Measurements from ENCODE around the gene SLC24A1. TPM values are rescaled to one million over a fixed set of nuclear protein-coding genes. Genes with fewer than 3 reads are reported as not detected.
"Not testable (repeated sequence)": the region's sequence is repeated elsewhere in the genome, so short reads cannot be mapped to it uniquely, and the experiment has no call there.

SLC24A1 gene
- polyA plus RNA-seq, 4 donors = 20.5 to 23.2 (median 21.7) TPM

GRCh38 chr15:65615887-65616286 is 5.9 kb upstream of the SLC24A1 start:
- not testable (repeated sequence) for DNase-seq (ENCODE audit: low read depth in 4 of 4, low spot score in 3 of 4)

- no peak for DNase-seq (ENCODE audit: low read depth in 4 of 4, low spot score in 3 of 4)
Observed at GRCh38 chr15:65618560-65619109, 3.1 kb upstream of the SLC24A1 start.

GRCh38 chr15:65619626-65620290 is 2.0 kb upstream of the SLC24A1 start:
- DNase-seq (ENCODE audit: low read depth in 4 of 4, low spot score in 3 of 4) = no peak

DNA sequence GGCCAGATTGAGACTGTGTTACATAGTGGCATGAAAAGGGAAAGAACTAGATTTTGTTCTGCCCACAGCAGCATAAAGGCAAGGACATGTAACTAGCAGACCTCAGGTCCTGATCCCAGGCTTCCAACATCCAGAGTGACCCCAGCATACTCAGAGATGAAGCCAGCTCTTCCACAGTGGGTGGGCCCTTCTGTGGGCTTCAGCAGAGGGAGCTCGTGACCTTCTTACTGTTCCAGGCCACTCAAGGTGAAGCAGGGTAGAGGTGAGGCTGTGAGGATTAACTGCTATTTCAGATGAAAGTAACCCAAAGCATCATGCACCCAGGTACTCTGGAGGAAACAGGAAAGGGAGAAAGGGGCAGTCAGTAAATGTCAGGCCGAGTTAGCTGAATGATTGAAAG is 905 bp upstream of the SLC24A1 start:
- no peak for DNase-seq (ENCODE audit: low read depth in 4 of 4, low spot score in 3 of 4)

- no peak for DNase-seq (ENCODE audit: low read depth in 4 of 4, low spot score in 3 of 4)
Observed at GRCh38 chr15:65623103-65623502, 1.4 kb downstream of the SLC24A1 start.

DNA sequence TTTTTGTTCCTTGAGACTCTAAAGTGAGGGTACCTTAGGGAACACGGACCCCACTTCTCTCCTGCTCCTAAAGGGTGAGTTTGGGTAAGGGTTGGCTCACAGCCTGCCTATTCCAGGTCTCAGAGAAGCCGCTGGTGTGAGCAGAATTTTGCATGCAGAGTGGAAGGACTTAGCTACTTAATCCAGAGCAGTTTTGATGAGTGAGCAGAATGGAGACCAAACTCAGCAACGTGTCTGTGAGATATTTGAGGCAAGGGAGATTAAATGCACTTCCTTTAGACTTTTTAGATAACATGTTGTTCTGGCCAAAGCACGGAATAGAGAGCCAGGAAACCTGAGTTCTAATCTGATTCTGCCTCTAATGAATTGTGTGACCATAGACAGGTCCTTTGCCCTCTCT is 5.1 kb downstream of the SLC24A1 start:
- no peak for DNase-seq (ENCODE audit: low read depth in 4 of 4, low spot score in 3 of 4)

GRCh38 chr15:65629548-65629947 is 7.8 kb downstream of the SLC24A1 start:
- DNase-seq (ENCODE audit: low read depth in 4 of 4, low spot score in 3 of 4) = no peak

GRCh38 chr15:65630760-65631159 is 9.0 kb downstream of the SLC24A1 start:
- no peak for DNase-seq (ENCODE audit: low read depth in 4 of 4, low spot score in 3 of 4)

DNA sequence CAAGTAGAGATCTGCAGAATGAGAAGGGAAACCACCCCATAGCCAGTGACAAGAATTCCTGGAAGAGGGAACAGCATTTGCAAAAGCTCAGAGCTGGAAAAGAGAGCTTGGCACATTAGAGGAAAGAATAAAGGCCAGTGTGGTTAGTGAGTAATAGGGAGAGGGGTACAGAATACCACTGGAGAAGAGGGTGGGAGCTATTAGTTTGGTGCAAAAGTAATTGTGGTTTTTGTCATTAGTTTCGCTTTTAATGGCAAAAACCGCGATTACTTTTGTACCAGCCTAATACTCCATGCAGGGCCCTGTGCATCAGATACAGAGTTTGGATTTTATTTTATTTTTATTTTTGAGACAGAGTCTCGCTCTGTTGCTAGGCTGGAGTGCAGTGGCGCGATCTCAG is 9.8 kb downstream of the SLC24A1 start:
- no peak for DNase-seq (ENCODE audit: low read depth in 4 of 4, low spot score in 3 of 4)

DNA sequence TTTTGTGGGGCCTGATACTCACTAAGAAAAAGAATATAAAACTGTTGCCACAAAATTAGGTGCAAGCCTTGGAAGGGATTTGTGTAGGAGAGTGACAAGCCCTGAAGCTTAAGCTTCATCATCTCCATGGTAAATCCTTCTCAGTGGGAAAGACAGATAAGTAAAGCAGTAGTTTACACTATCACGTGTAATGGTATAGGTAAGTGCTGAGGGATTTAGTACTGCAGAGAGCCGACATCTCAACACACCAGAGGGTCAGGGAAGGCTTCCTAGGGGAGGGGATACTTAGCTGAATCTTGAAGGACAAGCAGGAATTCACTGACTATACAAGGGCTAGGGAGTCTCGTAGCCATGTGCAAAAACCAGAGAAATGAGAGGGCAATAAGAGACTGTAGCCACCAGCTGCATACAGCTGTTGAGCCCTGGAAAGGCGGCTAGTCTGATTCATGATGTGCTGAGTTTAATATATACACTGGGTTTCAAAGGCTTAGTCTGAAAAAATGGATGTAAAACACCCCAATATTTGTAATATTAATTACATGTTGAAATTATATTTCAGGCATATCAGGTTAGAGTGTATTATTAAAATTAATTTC is 11.1 kb downstream of the SLC24A1 start:
- DNase-seq (ENCODE audit: low read depth in 4 of 4, low spot score in 3 of 4) = peak in 2 of 4 donors; percentile 14 to 23

- no peak for DNase-seq (ENCODE audit: low read depth in 4 of 4, low spot score in 3 of 4)
Observed at GRCh38 chr15:65633752-65634151, 12.0 kb downstream of the SLC24A1 start.

DNA sequence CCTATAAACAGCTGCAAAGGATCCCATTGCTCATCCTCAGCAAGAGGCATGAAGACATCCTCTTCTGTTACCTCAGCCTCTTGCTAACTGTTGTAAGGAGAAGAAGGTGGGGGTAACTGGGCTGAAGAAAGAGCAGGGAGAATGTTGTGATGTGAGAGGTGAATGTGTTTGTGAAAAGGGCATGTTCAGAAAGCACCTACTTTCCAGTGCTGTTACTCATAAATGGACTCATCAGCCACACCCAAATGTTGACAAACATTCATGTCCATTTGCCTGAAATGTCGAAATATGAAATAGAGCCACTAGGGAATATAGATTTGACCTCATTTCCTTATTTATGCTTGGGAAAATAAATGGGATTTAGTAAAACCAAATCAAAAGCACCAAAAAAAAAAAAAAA is 12.6 kb downstream of the SLC24A1 start:
- no peak for DNase-seq (ENCODE audit: low read depth in 4 of 4, low spot score in 3 of 4)

- no peak for DNase-seq (ENCODE audit: low read depth in 4 of 4, low spot score in 3 of 4)
Observed at GRCh38 chr15:65638109-65638508, 16.4 kb downstream of the SLC24A1 start.

DNA sequence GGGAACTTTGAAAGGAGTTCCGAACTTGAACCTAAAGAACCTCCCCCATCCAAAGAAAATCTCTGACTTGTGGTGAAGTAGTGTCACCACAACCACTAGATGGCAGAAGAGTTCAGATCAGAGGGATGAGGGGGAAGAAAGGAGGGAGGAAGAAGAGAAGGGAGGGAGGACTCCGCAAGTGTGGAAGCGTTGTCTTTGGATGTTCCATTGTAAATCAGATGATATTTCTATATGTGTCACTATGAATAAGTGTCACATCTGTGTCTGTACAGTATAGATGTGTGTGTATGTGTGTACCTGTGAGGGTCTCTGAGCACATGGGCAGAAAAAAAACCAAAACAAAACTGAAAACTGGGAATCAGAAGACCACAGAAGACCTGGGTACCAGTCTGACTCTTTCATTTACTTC is 16.9 kb downstream of the SLC24A1 start:
- peak; percentile 62 to 74 (median 68) for DNase-seq (ENCODE audit: low read depth in 4 of 4, low spot score in 3 of 4)

GRCh38 chr15:65639509-65639908 is 17.8 kb downstream of the SLC24A1 start:
- no peak for DNase-seq (ENCODE audit: low read depth in 4 of 4, low spot score in 3 of 4)

DNA sequence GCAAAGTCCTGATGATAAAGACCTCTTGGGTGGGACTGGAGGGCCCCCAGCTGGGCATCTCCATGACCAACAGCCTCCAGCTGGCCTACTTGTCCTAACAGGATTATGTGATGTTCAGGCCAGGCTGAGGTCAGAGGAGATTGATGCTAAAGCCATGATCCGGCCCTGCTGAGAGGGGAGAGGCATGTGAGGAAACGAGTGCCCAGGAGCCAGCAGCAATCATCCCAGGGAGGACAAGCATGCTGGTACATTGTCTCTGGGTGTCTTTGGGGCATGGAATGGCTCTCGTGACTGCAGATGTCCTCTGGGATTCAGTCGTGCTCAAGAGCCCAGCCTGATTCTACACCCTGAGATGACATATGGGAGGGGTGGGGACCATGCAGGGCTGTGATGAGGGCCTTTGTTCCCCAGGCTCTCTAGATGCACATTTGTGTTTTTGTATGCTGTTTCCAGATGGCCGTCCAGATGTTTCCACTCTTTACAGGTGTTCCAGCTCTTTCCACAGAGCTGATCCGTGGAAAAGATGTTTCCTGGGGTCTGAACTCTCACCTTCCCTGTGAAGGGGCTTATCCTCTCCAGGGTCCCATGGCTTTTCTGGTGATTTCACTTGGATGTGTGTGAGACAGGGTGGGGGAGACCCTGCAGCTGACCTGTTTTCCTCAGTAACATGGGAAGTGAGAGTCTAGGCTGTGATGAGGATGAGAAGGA is 20.2 kb downstream of the SLC24A1 start:
- DNase-seq (ENCODE audit: low read depth in 4 of 4, low spot score in 3 of 4) = no peak

DNA sequence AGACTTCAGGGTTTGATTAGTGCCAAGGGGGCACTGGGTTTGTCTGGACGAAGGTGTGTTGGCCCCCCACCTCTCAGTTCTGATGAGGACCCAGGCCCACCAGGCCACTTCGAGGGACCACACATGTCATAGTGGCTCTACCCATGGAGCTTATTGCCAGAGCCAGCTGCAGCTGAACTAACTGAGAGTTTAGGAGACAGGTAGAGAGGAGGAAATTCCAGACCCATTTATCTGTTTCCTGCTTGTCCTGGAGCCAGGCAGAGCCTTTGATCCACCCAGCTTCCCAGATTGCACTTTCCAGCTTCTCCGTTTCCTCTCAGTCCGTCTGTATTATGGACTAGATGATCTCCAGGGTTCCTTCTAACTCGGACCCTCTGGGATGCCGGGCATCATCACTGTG is 20.9 kb downstream of the SLC24A1 start:
- DNase-seq (ENCODE audit: low read depth in 4 of 4, low spot score in 3 of 4) = no peak

DNA sequence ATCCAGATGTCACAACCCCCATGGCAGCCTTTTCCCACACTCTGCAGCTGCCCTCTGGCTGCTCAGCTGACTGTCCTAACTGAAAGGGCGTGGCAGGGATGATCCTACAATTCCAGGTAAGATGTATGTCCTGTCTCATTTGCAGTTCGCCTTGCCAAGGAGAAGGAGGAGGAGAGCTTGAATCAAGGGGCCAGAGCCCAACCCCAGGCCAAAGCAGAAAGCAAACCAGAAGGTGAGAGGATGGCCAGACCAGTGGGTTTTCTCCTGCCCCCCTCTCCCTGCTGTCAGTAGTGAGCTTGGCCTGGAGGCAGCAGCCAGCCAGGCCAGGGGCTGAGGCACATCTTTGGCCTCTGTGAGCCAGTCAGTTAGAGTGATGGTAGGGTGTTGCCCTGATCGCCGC is 22.5 kb downstream of the SLC24A1 start:
- DNase-seq (ENCODE audit: low read depth in 4 of 4, low spot score in 3 of 4) = no peak

DNA sequence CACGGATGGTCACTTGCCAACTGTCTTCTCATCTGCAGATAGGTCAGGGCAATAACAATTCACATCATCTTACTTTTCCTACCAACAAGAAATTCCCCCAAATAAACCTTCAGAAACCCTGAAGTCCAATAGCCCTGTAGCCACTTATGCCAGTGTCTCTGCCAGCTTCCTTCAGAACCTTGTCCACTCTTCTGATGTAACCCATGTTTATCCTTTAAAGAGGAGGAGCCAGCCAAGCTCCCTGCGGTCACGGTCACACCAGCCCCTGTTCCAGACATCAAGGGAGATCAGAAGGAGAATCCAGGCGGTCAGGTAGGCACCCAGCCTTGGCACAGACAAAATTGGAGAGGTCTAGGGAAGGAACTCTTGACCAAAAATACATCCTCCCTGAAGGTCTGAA is 23.7 kb downstream of the SLC24A1 start:
- DNase-seq (ENCODE audit: low read depth in 4 of 4, low spot score in 3 of 4) = no peak

DNA sequence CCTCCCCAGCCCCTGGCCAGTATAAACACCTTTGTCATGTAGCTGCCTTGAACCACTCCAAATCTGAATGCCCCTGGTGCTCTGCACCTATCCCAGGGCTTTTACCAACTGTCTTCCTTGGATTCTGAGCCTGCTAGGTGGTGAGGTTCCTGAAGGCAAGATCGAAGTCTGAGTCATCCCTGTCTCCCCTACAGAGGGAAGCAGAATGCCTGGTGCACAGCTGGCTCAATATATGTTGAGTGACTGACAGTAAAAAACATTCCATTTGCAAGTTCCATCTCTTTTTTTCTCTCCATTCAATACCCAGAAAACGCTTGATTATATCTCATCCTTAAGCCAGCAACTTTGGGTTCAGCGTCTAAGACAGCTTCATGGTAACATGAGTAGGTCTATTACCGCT is 24.7 kb downstream of the SLC24A1 start:
- no peak for DNase-seq (ENCODE audit: low read depth in 4 of 4, low spot score in 3 of 4)

GRCh38 chr15:65650312-65651041 is 28.7 kb downstream of the SLC24A1 start:
- DNase-seq (ENCODE audit: low read depth in 4 of 4, low spot score in 3 of 4) = no peak

All from right renal pelvis (tissue), 4 donors.